ENCODE measurements around the gene ZFPM1.

DNA sequence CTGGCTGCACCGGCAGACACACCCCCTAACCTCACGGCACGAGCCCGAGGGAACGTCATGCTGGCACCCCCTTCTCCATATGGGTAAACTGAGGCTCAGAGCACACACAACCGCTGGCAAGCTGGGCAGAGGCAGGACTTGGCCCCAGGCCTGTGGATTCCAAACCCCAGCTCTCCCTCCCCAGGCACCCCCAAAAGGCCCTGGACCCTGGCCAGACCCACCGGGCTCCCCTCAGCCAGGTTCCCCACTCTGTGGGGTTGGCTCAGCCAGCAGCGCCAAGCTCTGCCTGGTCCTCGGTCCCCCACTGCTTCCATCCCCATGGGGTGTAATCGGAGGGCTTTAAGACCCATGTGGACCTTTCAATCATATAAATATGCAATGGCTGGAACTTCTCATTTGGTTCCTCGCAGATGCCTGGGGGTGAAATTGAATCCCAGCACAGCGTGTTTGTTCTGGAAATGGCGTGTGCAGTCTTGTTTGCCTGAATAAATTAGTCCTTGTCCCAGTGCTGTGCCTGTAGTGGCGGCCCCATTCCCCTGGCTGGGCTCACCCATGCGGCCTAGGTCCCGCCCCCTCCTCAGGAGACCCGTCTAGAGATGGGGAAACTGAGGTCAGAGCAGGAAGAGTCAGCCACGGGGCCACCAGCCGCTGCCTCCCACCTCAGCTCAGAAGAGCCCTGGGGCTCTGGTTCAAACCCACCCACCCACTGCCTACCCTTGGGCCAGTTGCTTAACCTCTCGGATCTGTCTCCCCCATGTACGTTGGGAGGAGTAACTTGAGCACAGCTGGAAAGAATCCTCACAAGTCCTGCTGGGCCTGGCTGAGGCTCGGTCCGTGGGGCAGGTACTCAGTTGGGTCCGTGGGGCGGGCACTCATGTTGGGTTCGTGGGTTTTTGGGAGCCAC, 57.3 kb downstream of the ZFPM1 start:
- TF ChIP-seq, protein P1, sequence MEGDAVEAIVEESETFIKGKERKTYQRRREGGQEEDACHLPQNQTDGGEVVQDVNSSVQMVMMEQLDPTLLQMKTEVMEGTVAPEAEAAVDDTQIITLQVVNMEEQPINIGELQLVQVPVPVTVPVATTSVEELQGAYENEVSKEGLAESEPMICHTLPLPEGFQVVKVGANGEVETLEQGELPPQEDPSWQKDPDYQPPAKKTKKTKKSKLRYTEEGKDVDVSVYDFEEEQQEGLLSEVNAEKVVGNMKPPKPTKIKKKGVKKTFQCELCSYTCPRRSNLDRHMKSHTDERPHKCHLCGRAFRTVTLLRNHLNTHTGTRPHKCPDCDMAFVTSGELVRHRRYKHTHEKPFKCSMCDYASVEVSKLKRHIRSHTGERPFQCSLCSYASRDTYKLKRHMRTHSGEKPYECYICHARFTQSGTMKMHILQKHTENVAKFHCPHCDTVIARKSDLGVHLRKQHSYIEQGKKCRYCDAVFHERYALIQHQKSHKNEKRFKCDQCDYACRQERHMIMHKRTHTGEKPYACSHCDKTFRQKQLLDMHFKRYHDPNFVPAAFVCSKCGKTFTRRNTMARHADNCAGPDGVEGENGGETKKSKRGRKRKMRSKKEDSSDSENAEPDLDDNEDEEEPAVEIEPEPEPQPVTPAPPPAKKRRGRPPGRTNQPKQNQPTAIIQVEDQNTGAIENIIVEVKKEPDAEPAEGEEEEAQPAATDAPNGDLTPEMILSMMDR (IDR thresholded peaks at IDR 0.05), result no peak
- no peak for TF ChIP-seq ELF1 (IDR thresholded peaks at IDR 0.05)
- TF ChIP-seq, protein P2, sequence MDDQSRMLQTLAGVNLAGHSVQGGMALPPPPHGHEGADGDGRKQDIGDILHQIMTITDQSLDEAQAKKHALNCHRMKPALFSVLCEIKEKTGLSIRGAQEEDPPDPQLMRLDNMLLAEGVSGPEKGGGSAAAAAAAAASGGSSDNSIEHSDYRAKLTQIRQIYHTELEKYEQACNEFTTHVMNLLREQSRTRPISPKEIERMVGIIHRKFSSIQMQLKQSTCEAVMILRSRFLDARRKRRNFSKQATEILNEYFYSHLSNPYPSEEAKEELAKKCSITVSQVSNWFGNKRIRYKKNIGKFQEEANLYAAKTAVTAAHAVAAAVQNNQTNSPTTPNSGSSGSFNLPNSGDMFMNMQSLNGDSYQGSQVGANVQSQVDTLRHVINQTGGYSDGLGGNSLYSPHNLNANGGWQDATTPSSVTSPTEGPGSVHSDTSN (IDR thresholded peaks at IDR 0.05), result no peak
- no peak for TF ChIP-seq POLR2AphosphoS5 (IDR thresholded peaks at IDR 0.05; ENCODE audit: low read depth, low read length)

All from SK-N-SH (cell line).